Body of pancreas (tissue), 4 donors: ENCODE measurements around the gene PPP3R1.

Experiments
- POLR2A ChIP-seq, 3 donors: fragments of 450-650 bp; IDR thresholded peaks; one replicate each; pipeline ENCODE4 v1.6.1; 2016; ENCODE audit warnings: antibody characterized with exemption in 3 of 3, mild to moderate bottlenecking in 2 of 3
- TF ChIP-seq, protein P1 (sequence below), 7 experiments: fragments of 450-650 bp in 4 of 7; fragments of 200-600 bp in 3 of 7; sonication (generic) in 3 of 7; IDR thresholded peaks; one replicate each; pipeline ENCODE4 v1.5.1; 2016 to 2019; ENCODE audit warnings: antibody characterized with exemption in 7 of 7

DNA sequence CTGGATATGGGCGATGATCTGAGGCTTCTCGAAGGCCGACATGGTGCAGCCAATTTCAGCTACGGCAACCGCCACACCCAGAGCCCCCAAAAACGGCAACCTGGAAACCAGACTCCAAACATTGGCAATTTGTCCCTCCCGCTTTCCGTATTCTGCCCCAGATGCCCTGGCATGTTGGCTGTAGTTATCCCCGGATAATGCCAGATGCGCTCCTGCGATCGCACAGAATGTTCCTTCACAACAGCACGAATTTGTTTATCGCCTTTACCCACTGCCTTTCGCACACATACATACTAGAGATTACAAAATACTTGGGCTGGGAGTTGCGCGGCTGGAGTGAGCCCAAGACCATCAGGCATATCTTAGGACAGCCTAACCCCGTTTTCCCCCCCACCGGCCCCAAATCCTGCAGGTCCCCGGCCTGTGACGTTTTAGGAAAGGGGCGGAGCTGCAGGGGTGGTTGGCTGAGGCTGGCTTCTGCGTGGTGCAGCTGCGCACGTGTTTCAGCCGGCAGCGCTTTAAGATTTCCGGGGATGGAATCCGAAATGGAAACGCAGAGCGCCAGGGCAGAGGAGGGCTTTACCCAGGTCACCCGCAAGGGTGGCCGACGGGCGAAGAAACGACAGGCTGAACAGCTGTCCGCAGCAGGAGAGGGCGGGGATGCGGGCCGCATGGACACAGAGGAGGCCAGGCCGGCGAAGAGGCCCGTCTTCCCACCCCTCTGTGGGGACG lies 94.8 kb downstream of the PPP3R1 start, which contains the start of gene PNO1:
- TF ChIP-seq POLR2A (IDR thresholded peaks at IDR 0.05): peak in 2 of 3 donors; percentile 64
- TF ChIP-seq, protein P1, sequence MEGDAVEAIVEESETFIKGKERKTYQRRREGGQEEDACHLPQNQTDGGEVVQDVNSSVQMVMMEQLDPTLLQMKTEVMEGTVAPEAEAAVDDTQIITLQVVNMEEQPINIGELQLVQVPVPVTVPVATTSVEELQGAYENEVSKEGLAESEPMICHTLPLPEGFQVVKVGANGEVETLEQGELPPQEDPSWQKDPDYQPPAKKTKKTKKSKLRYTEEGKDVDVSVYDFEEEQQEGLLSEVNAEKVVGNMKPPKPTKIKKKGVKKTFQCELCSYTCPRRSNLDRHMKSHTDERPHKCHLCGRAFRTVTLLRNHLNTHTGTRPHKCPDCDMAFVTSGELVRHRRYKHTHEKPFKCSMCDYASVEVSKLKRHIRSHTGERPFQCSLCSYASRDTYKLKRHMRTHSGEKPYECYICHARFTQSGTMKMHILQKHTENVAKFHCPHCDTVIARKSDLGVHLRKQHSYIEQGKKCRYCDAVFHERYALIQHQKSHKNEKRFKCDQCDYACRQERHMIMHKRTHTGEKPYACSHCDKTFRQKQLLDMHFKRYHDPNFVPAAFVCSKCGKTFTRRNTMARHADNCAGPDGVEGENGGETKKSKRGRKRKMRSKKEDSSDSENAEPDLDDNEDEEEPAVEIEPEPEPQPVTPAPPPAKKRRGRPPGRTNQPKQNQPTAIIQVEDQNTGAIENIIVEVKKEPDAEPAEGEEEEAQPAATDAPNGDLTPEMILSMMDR (IDR thresholded peaks at IDR 0.05): peak in 3 of 7 experiments; percentile 12 to 20 (median 17)
